ENCODE data around the gene HEXA.

The HEXA gene

GRCh38 chr15:72361176-72361575 is 14.6 kb downstream of the HEXA start:
- no peak for DNase-seq (ENCODE audit: low spot score)
- TF ChIP-seq CTCF (IDR thresholded peaks at IDR 0.05; ENCODE audit: borderline replicate concordance, control extremely low read depth, extremely low read depth, insufficient read depth, missing control alignments), result no peak
- in situ Hi-C loops (cut with MboI; ENCODE audit: low sequenced_read_pairs, unreplicated experiment), result no loop called here

- DNase-seq (ENCODE audit: low spot score), result no peak
- TF ChIP-seq CTCF (IDR thresholded peaks at IDR 0.05; ENCODE audit: borderline replicate concordance, control extremely low read depth, extremely low read depth, insufficient read depth, missing control alignments), result no peak
- in situ Hi-C loops (cut with MboI; ENCODE audit: low sequenced_read_pairs, unreplicated experiment), result no loop called here
Measured at GRCh38 chr15:72358650-72359171, 17.1 kb downstream of the HEXA start.

- TF ChIP-seq CTCF (IDR thresholded peaks at IDR 0.05; ENCODE audit: borderline replicate concordance, control extremely low read depth, extremely low read depth, insufficient read depth, missing control alignments), result no peak
- in situ Hi-C loops (cut with MboI; ENCODE audit: low sequenced_read_pairs, unreplicated experiment), result no loop called here
- DNase-seq (ENCODE audit: low spot score), result no peak
Measured at GRCh38 chr15:72358121-72358520, 17.7 kb downstream of the HEXA start.

- no peak for DNase-seq (ENCODE audit: low spot score)
- in situ Hi-C loops (cut with MboI; ENCODE audit: low sequenced_read_pairs, unreplicated experiment), result no loop called here
- no peak for TF ChIP-seq CTCF (IDR thresholded peaks at IDR 0.05; ENCODE audit: borderline replicate concordance, control extremely low read depth, extremely low read depth, insufficient read depth, missing control alignments)
Measured at GRCh38 chr15:72354496-72354895, 21.3 kb downstream of the HEXA start.

- DNase-seq (ENCODE audit: low spot score), result no peak
- in situ Hi-C loops (cut with MboI; ENCODE audit: low sequenced_read_pairs, unreplicated experiment), result no loop called here
- TF ChIP-seq CTCF (IDR thresholded peaks at IDR 0.05; ENCODE audit: borderline replicate concordance, control extremely low read depth, extremely low read depth, insufficient read depth, missing control alignments), result no peak
Measured at GRCh38 chr15:72353266-72353665, 22.5 kb downstream of the HEXA start.

- in situ Hi-C loops (cut with MboI; ENCODE audit: low sequenced_read_pairs, unreplicated experiment), result no loop called here
- no peak for TF ChIP-seq CTCF (IDR thresholded peaks at IDR 0.05; ENCODE audit: borderline replicate concordance, control extremely low read depth, extremely low read depth, insufficient read depth, missing control alignments)
- no peak for DNase-seq (ENCODE audit: low spot score)
Measured at GRCh38 chr15:72345806-72346205, 30.0 kb downstream of the HEXA start.

- in situ Hi-C loops (cut with MboI; ENCODE audit: low sequenced_read_pairs, unreplicated experiment), result no loop called here
- no peak for DNase-seq (ENCODE audit: low spot score)
- TF ChIP-seq CTCF (IDR thresholded peaks at IDR 0.05; ENCODE audit: borderline replicate concordance, control extremely low read depth, extremely low read depth, insufficient read depth, missing control alignments), result no peak
Measured at GRCh38 chr15:72345280-72345679, 30.5 kb downstream of the HEXA start.

All from GM13976 (cell line).